Measurements from ENCODE around the gene RIMS3. TPM values are rescaled to one million over a fixed set of nuclear protein-coding genes. Genes with fewer than 3 reads are reported as not detected.
A peak's percentile ranks its signal among the peaks of the same experiment; 100 is the strongest.

The RIMS3 gene
- total RNA-seq, 2 experiments from 2014 or later = 6.9 TPM

GRCh38 chr1:40687661-40688060 lies 22.2 kb upstream of the RIMS3 start:
- ATAC-seq (ENCODE audit: low read depth) (no peak), DNase-seq (no peak)
- H3K4me1 Mint-ChIP-seq = peaks cover 17% of the 10 kb centered on the region
- H3K27ac Mint-ChIP-seq = no peak overlapping the region
- H3K36me3 Mint-ChIP-seq = peaks cover 38% of the 10 kb centered on the region
- H3K27me3 Mint-ChIP-seq = no peaks in the 10 kb centered on the region
- H3K9me3 Mint-ChIP-seq = peaks cover 3% of the 10 kb centered on the region
- H3K4me3 Mint-ChIP-seq = no peak overlapping the region
- POLR2A ChIA-PET = no interaction called here

DNA sequence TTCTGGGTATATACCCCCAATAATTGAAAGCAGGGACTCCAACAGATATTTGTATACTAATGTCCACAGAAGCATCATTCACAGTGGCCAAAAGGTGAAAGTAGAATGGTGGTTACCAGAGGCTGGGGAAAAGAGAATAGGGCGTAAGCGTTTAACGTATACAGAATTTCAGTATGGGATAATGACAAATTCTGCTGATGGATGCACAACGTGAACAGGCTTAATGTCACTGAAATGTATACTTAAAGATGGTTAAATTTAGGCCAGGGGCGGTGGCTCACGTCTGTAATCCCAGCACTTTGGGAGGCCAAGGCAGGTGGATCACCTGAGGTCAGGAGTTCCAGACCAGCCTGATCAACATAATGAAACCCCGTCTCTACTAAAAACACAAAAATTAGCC lies 21.6 kb upstream of the RIMS3 start:
- POLR2A ChIA-PET = no interaction called here
- Mint-ChIP-seq H3K27ac (no peak overlapping the region), H3K4me3 (no peak overlapping the region)

DNA sequence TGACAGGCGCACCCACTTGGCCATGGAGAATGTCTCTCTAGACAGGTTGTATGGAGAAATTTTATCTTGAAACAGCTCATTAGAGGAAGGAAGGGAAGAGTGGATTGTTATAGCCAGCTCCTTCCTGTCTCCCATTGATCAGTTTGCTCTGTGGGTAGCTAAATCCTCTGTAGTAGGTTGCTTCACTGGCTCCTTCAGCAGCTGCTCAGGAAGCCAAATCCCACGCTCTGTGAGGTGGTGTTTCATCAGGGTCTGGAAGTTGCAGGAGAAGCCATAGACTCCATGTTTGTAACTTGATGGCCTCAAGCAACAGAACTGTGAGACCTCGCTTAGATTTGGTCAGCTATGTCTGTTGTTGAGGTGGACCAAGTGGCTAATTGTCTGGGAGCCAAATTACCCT lies 19.2 kb upstream of the RIMS3 start:
- DNase-seq (no peak), ATAC-seq (ENCODE audit: low read depth) (no peak)
- Mint-ChIP-seq H3K36me3 (peaks cover 26% of the 10 kb centered on the region), H3K4me1 (peaks cover 5% of the 10 kb centered on the region), H3K4me3 (no peak overlapping the region), H3K27ac (no peak overlapping the region), H3K27me3 (no peaks in the 10 kb centered on the region), H3K9me3 (peaks cover 3% of the 10 kb centered on the region)
- POLR2A ChIA-PET = interaction anchor here (1.0 kb wide), 1 partner anchor 9 kb away, joined by 3 read pairs; no protein-coding TSS in a partner anchor

More for the DNA sequence above, 21.6 kb upstream of the RIMS3 start:
- H3K9me3 Mint-ChIP-seq = peaks cover 3% of the 10 kb centered on the region
- ATAC-seq (ENCODE audit: low read depth) (no peak), DNase-seq (no peak)
- peaks cover 14% of the 10 kb centered on the region for H3K4me1 Mint-ChIP-seq
- no peaks in the 10 kb centered on the region for H3K27me3 Mint-ChIP-seq
- peaks cover 34% of the 10 kb centered on the region for H3K36me3 Mint-ChIP-seq

- no peak overlapping the region for H3K27ac Mint-ChIP-seq
- H3K36me3 Mint-ChIP-seq = peaks cover 2% of the 10 kb centered on the region
- no peaks in the 10 kb centered on the region for H3K9me3 Mint-ChIP-seq
- DNase-seq = no peak
- peaks cover 4% of the 10 kb centered on the region for H3K4me1 Mint-ChIP-seq
- POLR2A ChIA-PET = interaction anchor here (0.6 kb wide), 1 partner anchor 319 kb away, joined by 3 read pairs; no protein-coding TSS in a partner anchor
- H3K27me3 Mint-ChIP-seq = peaks cover 4% of the 10 kb centered on the region
- no peak overlapping the region for H3K4me3 Mint-ChIP-seq
- ATAC-seq (ENCODE audit: low read depth) = no peak
These were observed 13.9 kb upstream of the RIMS3 start for GRCh38 chr1:40679165-40679953.

DNA sequence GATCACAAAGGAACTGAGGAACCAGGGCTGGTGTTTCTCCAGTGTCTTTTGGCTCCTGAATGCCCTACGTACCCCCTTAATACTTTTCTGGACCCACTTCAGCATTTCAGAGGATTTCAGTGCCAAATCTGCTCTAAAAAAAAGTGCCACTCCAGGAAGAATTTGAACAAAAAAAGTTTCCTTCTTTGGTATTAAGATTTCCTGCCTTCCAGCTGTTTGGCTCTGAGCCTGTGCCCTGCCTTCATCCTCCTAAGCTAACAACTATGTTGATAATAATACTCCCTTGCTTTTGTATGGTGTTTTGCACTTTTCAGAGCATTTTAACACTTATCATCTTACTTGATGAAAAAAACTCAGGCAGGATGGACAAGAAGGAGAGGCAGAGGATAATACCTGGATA lies 11.0 kb upstream of the RIMS3 start:
- Mint-ChIP-seq H3K4me3 (no peak overlapping the region), H3K27me3 (peaks cover 7% of the 10 kb centered on the region), H3K4me1 (peaks cover 2% of the 10 kb centered on the region), H3K9me3 (no peaks in the 10 kb centered on the region), H3K36me3 (no peaks in the 10 kb centered on the region), H3K27ac (no peak overlapping the region)
- ATAC-seq (ENCODE audit: low read depth) (no peak), DNase-seq (no peak)
- POLR2A ChIA-PET = no interaction called here

DNA sequence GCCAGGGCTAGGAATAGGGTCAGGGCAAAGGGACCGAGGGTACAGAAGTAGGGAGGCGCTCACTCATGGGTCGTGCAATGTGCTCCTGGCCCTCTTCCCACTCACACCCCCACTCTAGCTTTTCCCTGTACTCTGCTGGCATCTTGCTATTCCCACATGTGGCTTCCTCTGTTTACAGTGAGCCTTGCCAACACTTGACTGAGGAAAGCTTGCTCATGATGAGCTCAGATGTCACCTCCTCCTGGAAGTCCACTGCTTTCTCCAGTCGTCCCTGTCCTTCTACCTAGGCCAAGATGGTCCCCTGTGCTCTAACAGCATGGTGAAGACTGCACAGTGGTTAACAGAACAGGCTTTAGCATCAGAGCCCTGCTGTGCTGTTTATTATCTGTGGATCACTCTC lies 8.0 kb upstream of the RIMS3 start:
- no peak for ATAC-seq (ENCODE audit: low read depth)
- peaks cover 13% of the 10 kb centered on the region for H3K27me3 Mint-ChIP-seq
- POLR2A ChIA-PET = no interaction called here
- H3K27ac Mint-ChIP-seq = no peak overlapping the region
- no peaks in the 10 kb centered on the region for H3K9me3 Mint-ChIP-seq
- peaks cover 7% of the 10 kb centered on the region for H3K4me1 Mint-ChIP-seq
- H3K36me3 Mint-ChIP-seq = no peaks in the 10 kb centered on the region
- no peak overlapping the region for H3K4me3 Mint-ChIP-seq
- DNase-seq = no peak

DNA sequence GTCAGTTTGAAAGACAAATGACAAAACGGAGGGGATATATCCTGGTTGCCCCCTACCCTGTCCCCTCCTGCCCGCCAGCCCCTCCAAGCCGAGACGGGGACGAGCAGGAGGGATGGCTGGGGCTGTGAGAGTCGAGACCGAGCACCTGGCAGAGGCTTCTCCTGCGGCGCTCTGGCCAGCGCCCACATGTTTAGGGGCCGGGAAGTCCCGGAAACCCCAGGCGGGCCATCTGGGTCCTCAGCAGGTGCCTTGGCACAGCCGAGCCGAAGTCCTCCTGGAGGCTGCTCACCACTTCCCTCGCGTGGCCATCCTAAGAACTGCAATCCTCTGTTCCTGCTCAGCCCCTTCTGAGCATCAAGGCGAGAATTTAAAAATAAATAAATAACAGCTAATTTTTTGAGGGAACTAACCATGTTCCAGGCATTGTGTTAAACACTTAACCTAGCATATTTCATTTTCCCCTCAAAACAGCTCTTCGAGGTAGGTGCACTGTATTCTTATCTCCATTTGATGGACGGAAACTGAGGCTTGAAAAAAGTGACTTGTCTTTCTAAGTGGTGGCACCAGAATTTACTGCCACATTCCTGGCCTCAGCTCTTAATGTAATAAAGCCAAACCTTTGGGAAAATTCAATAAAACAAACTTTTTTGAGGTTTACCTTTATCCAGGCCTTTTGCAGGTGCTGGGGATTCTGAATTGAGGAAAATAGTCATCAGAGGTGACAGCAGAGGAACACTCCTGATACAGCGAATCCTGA lies 3.5 kb upstream of the RIMS3 start:
- H3K36me3 Mint-ChIP-seq = no peaks in the 10 kb centered on the region
- peak overlapping the region; percentile 60 for H3K4me3 Mint-ChIP-seq
- ATAC-seq (ENCODE audit: low read depth) = peak; percentile 46
- POLR2A ChIA-PET = interaction anchor here (0.6 to 0.8 kb wide), 2 partner anchors 23 to 141 kb away, joined by 3 read pairs; partner anchors contain the start of gene NFYC
- peak; percentile 87 for DNase-seq
- peak overlapping the region; percentile 60 for H3K27ac Mint-ChIP-seq
- H3K4me1 Mint-ChIP-seq = peaks cover 11% of the 10 kb centered on the region
- H3K9me3 Mint-ChIP-seq = no peaks in the 10 kb centered on the region
- peaks cover 9% of the 10 kb centered on the region for H3K27me3 Mint-ChIP-seq

GRCh38 chr1:40664791-40665190 lies 691 bp downstream of the RIMS3 start:
- Mint-ChIP-seq H3K27me3 (no peaks in the 10 kb centered on the region), H3K4me3 (peak overlapping the region; percentile 79), H3K4me1 (peaks cover 19% of the 10 kb centered on the region), H3K36me3 (no peaks in the 10 kb centered on the region), H3K9me3 (no peaks in the 10 kb centered on the region), H3K27ac (peak overlapping the region; percentile 39)
- ATAC-seq (ENCODE audit: low read depth) = no peak
- DNase-seq = no peak
- POLR2A ChIA-PET = interaction anchor here (1.1 to 2.6 kb wide), 3 partner anchors 27 to 35 kb away, joined by 3 to 13 read pairs (median 8); partner anchors contain the start of gene NFYC

- no peak for ATAC-seq (ENCODE audit: low read depth)
- peak overlapping the region; percentile 33 for H3K4me3 Mint-ChIP-seq
- POLR2A ChIA-PET = interaction anchor here (0.7 to 2.0 kb wide), 2 partner anchors 27 to 289 kb away, joined by 3 to 13 read pairs; partner anchors contain the start of gene NFYC
- no peaks in the 10 kb centered on the region for H3K9me3 Mint-ChIP-seq
- no peaks in the 10 kb centered on the region for H3K27me3 Mint-ChIP-seq
- no peak overlapping the region for H3K27ac Mint-ChIP-seq
- H3K36me3 Mint-ChIP-seq = no peaks in the 10 kb centered on the region
- DNase-seq = no peak
- peaks cover 18% of the 10 kb centered on the region for H3K4me1 Mint-ChIP-seq
These were observed 1.3 kb downstream of the RIMS3 start for GRCh38 chr1:40664167-40664537.

DNA sequence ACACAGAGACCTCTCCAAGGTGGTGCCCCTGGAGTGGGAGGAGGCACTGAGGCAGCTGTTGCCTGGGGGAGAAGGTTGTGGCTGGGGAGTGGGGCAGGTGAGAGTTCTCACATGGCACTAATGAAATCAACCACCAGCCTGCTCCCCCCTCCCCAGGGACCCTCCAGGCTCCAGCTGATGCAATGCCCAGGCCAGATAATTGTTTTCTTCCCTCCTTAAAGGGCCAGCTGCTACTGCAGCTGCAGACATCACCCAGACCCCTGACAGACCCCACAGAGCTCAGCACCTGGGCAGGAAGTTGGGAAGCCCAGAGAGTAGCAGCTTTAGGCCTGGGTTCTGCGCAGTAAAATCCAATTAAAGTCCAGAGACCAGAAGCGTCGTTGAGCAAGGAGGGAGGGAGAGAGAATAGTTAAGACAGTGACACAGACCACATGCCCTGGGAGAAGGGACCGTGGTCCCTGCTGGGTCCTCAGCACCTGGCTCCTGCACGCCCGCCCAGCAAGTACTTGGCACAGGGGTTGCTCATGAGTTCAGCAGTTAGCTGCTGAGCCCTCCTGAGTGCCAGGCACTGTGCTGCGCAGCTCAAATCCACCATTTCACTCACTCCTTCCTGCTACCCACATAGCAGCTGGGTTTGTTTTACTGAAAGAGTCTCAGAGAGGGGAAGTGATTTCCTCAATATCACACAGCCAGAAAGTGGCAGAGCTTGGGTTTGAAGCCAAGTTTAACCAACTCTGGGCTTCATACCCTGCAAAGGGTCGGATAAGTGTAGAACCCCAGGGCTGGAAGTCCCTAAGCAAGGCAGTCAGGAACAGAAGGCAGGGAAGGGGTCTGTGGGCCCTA lies 1.9 kb downstream of the RIMS3 start:
- DNase-seq (no peak), ATAC-seq (ENCODE audit: low read depth) (no peak)
- Mint-ChIP-seq H3K9me3 (no peaks in the 10 kb centered on the region), H3K4me3 (peak overlapping the region; percentile 40), H3K36me3 (no peaks in the 10 kb centered on the region), H3K27me3 (no peaks in the 10 kb centered on the region), H3K27ac (no peak overlapping the region), H3K4me1 (peaks cover 14% of the 10 kb centered on the region)
- POLR2A ChIA-PET = interaction anchor here (0.7 to 1.3 kb wide), 2 partner anchors 28 to 289 kb away, joined by 3 to 4 read pairs; partner anchors contain the start of gene NFYC

GRCh38 chr1:40662864-40663263 lies 2.6 kb downstream of the RIMS3 start:
- Mint-ChIP-seq H3K4me3 (no peak overlapping the region), H3K27ac (no peak overlapping the region), H3K9me3 (no peaks in the 10 kb centered on the region), H3K4me1 (peaks cover 14% of the 10 kb centered on the region), H3K27me3 (peaks cover 3% of the 10 kb centered on the region), H3K36me3 (no peaks in the 10 kb centered on the region)
- POLR2A ChIA-PET = interaction anchor here (0.6 to 1.3 kb wide), 2 partner anchors 29 to 33 kb away, joined by 3 to 4 read pairs; partner anchors contain the start of gene NFYC
- DNase-seq = no peak
- ATAC-seq (ENCODE audit: low read depth) = no peak

- Mint-ChIP-seq H3K4me3 (no peak overlapping the region), H3K9me3 (no peaks in the 10 kb centered on the region), H3K4me1 (peaks cover 14% of the 10 kb centered on the region), H3K27ac (no peak overlapping the region), H3K36me3 (no peaks in the 10 kb centered on the region), H3K27me3 (peaks cover 3% of the 10 kb centered on the region)
- POLR2A ChIA-PET = interaction anchor here (0.6 to 1.3 kb wide), 2 partner anchors 29 to 33 kb away, joined by 3 to 4 read pairs; partner anchors contain the start of gene NFYC
- no peak for ATAC-seq (ENCODE audit: low read depth)
- no peak for DNase-seq
These were observed 3.3 kb downstream of the RIMS3 start for GRCh38 chr1:40662151-40662550.

GRCh38 chr1:40661678-40662077 lies 3.8 kb downstream of the RIMS3 start:
- no peak for DNase-seq
- no peak overlapping the region for H3K27ac Mint-ChIP-seq
- no peaks in the 10 kb centered on the region for H3K36me3 Mint-ChIP-seq
- H3K4me1 Mint-ChIP-seq = peaks cover 14% of the 10 kb centered on the region
- no peak overlapping the region for H3K4me3 Mint-ChIP-seq
- no peaks in the 10 kb centered on the region for H3K9me3 Mint-ChIP-seq
- peaks cover 3% of the 10 kb centered on the region for H3K27me3 Mint-ChIP-seq
- POLR2A ChIA-PET = no interaction called here
- ATAC-seq (ENCODE audit: low read depth) = no peak
